Measurements from ENCODE around the gene GPR15LG.

DNA sequence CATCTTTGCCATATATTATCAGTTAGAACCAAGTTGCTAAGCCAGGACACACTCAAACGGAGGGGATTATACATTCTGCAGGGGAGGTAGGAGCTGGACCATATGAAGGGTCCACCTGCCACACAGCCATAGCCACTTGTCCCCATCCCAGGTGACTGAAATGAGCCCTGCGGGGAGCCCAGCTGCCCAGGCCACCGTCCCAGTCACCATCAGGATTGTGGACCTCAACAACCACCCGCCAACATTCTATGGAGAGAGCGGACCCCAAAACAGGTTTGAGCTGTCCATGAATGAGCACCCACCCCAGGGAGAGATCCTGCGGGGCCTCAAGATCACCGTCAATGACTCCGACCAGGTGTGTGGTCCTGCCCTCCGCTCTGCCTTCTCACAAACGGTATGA, 34.4 kb downstream of the GPR15LG start:
- TF ChIP-seq, protein P1, sequence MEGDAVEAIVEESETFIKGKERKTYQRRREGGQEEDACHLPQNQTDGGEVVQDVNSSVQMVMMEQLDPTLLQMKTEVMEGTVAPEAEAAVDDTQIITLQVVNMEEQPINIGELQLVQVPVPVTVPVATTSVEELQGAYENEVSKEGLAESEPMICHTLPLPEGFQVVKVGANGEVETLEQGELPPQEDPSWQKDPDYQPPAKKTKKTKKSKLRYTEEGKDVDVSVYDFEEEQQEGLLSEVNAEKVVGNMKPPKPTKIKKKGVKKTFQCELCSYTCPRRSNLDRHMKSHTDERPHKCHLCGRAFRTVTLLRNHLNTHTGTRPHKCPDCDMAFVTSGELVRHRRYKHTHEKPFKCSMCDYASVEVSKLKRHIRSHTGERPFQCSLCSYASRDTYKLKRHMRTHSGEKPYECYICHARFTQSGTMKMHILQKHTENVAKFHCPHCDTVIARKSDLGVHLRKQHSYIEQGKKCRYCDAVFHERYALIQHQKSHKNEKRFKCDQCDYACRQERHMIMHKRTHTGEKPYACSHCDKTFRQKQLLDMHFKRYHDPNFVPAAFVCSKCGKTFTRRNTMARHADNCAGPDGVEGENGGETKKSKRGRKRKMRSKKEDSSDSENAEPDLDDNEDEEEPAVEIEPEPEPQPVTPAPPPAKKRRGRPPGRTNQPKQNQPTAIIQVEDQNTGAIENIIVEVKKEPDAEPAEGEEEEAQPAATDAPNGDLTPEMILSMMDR (IDR thresholded peaks at IDR 0.05), result no peak
- no peak for TF ChIP-seq POLR2A (IDR thresholded peaks at IDR 0.05)
